SHP77 treated with DMSO at 0.1 percent for 48 hours (cell line): ENCODE measurements around the gene SLC35D2.
"Not testable (repeated sequence)": the region's sequence is repeated elsewhere in the genome, so short reads cannot be mapped to it uniquely, and the experiment has no call there.

Source experiments
- DNase-seq: peaks from one replicate; lab custom pipeline; 2025; lab: John Stamatoyannopoulos, UW

SLC35D2 gene

GRCh38 chr9:96309850-96310249, 73.7 kb downstream of the SLC35D2 start:
- DNase-seq: no peak

GRCh38 chr9:96306958-96307357, 76.6 kb downstream of the SLC35D2 start:
- DNase-seq: not testable (repeated sequence)

- DNase-seq: no peak
Observed at GRCh38 chr9:96305171-96305570, 78.3 kb downstream of the SLC35D2 start.

- DNase-seq: no peak
Observed at GRCh38 chr9:96304230-96304629, 79.3 kb downstream of the SLC35D2 start.

GRCh38 chr9:96302021-96302420, 81.5 kb downstream of the SLC35D2 start, which contains the start of gene HSD17B3:
Gene HSD17B3, minus strand, starts transcription at chr9:96302176. Its CDS starts 72 bp downstream, at chr9:96302104.
- no peak for DNase-seq

GRCh38 chr9:96299823-96300222, 83.7 kb downstream of the SLC35D2 start:
- no peak for DNase-seq

GRCh38 chr9:96294159-96294545, 89.4 kb downstream of the SLC35D2 start:
- no peak for DNase-seq

GRCh38 chr9:96293498-96294158, 89.9 kb downstream of the SLC35D2 start:
- DNase-seq: no peak

GRCh38 chr9:96289392-96289791, 94.1 kb downstream of the SLC35D2 start:
- no peak for DNase-seq

GRCh38 chr9:96281641-96282040, 101.9 kb downstream of the SLC35D2 start:
- no peak for DNase-seq

GRCh38 chr9:96279932-96280331, 103.6 kb downstream of the SLC35D2 start:
- no peak for DNase-seq

- DNase-seq: no peak
Observed at GRCh38 chr9:96274939-96275338, 108.6 kb downstream of the SLC35D2 start.
